Measurements from ENCODE around the gene LRRC75A.

DNA sequence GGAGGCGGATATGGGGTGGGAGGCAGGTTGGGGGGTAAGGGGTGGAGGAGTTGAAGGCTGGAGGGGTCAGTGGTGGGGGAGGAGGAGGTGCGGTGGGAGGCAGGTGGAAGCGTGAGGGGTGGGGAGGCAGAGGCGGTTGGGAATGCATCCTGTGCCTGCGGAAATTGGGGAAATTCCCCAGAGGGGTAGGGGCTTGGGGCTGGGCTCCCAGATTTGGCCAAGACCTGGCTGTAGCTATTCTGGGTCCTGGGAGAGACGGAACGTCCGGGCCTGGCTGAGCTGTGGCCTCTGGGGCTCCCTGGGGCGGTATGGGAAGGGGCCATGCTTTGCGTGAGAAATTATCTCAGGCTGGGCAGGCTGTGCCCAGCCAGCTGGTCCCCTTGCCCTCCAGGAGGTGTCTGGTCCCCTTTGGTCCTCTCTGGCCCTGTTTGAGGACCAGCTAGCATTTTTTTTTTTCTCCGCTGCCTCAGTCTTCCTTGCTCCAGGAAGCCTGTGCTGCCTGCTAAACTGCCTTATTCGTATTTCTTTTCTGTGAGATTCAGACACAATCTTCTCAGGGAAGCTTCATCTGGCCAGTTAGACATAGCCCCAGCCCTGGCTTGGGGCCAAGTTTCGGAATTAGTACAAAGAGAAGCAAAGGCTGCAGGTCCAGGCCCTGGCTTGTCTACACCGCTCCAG is 83.9 kb downstream of the LRRC75A start:
- TF ChIP-seq, protein P1, sequence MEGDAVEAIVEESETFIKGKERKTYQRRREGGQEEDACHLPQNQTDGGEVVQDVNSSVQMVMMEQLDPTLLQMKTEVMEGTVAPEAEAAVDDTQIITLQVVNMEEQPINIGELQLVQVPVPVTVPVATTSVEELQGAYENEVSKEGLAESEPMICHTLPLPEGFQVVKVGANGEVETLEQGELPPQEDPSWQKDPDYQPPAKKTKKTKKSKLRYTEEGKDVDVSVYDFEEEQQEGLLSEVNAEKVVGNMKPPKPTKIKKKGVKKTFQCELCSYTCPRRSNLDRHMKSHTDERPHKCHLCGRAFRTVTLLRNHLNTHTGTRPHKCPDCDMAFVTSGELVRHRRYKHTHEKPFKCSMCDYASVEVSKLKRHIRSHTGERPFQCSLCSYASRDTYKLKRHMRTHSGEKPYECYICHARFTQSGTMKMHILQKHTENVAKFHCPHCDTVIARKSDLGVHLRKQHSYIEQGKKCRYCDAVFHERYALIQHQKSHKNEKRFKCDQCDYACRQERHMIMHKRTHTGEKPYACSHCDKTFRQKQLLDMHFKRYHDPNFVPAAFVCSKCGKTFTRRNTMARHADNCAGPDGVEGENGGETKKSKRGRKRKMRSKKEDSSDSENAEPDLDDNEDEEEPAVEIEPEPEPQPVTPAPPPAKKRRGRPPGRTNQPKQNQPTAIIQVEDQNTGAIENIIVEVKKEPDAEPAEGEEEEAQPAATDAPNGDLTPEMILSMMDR (IDR thresholded peaks at IDR 0.05): no peak
- no peak for TF ChIP-seq POLR2A (IDR thresholded peaks at IDR 0.05)
